Calu3 (cell line): ENCODE measurements around the gene CEP76. TPM values are rescaled to one million over a fixed set of nuclear protein-coding genes. Genes with fewer than 3 reads are reported as not detected.
A peak's percentile ranks its signal among the peaks of the same experiment; 100 is the strongest.

Experiments used
- BruUV-seq: library from RNA; stranded (reverse); fragments of 400-500 nt; replicated peaks from 2 replicates; lab custom pipeline; 2021; lab: Mats Ljungman, UMichigan
- CTCF ChIA-PET: fragments of 300-600 bp; sonication (Branson Sonifier 250); formaldehyde crosslinking; loops from one replicate; lab custom pipeline; 2022; ENCODE audit warnings: antibody characterized with exemption; lab: Charles Lee
- DNase-seq: peaks from one replicate; pipeline ENCODE4 v3.0.0; 2022
- H3K27ac Mint-ChIP-seq: one replicate; pipeline ENCODE4 v1.8.0; 2022; ENCODE audit warnings: mixed read lengths; ENCODE audit not compliant: unreplicated experiment
- H3K27me3 Mint-ChIP-seq: one replicate; pipeline ENCODE4 v1.8.0; 2022; ENCODE audit warnings: mixed read lengths; ENCODE audit not compliant: unreplicated experiment
- H3K36me3 Mint-ChIP-seq: one replicate; pipeline ENCODE4 v1.8.0; 2022; ENCODE audit warnings: mild to moderate bottlenecking, moderate library complexity, mixed read lengths; ENCODE audit not compliant: insufficient read depth, unreplicated experiment
- H3K4me1 Mint-ChIP-seq: one replicate; pipeline ENCODE4 v1.8.0; 2022; ENCODE audit warnings: mild to moderate bottlenecking, low read depth, mixed read lengths; ENCODE audit not compliant: unreplicated experiment
- H3K4me3 Mint-ChIP-seq: one replicate; pipeline ENCODE4 v1.8.0; 2022; ENCODE audit warnings: mild to moderate bottlenecking, low read depth, moderate library complexity, mixed read lengths; ENCODE audit not compliant: unreplicated experiment
- H3K9me3 Mint-ChIP-seq: one replicate; pipeline ENCODE4 v1.8.0; 2022; ENCODE audit warnings: low read depth, mixed read lengths; ENCODE audit not compliant: unreplicated experiment
- intact Hi-C: fragments of 100-400 bp; cut with micrococcal nuclease; formaldehyde crosslinking; loops from one replicate; pipeline ENCODE4 v1.10.0; 2022; ENCODE audit not compliant: unreplicated experiment
- total RNA-seq: library from RNA; stranded (reverse); gene quantifications from 2 replicates; pipeline ENCODE4 v1.2.3, GENCODE V29; 2022
- TF ChIP-seq, protein P1 (sequence below): fragments of 200-600 bp; IDR thresholded peaks from one replicate; pipeline ENCODE4 v1.8.0; 2022; ENCODE audit warnings: antibody characterized with exemption; ENCODE audit not compliant: unreplicated experiment

CEP76 gene
- total RNA-seq, 1 experiment from 2014 or later = 12.7 TPM

GRCh38 chr18:12640881-12641200 is 61.7 kb downstream of the CEP76 start:
- intact Hi-C loops = no loop called here
- peak overlapping the region; percentile 5 for H3K4me3 Mint-ChIP-seq
- BruUV-seq = no TSS peak
- H3K9me3 Mint-ChIP-seq = no peaks in the 10 kb centered on the region
- no peaks in the 10 kb centered on the region for H3K27me3 Mint-ChIP-seq
- peak overlapping the region; percentile 9 for H3K27ac Mint-ChIP-seq
- CTCF ChIA-PET = interaction anchor here (0.5 kb wide), 1 partner anchor 194 kb away, joined by 3 read pairs; no protein-coding TSS in a partner anchor
- no peak for DNase-seq
- peaks cover 14% of the 10 kb centered on the region for H3K36me3 Mint-ChIP-seq
- TF ChIP-seq, protein P1, sequence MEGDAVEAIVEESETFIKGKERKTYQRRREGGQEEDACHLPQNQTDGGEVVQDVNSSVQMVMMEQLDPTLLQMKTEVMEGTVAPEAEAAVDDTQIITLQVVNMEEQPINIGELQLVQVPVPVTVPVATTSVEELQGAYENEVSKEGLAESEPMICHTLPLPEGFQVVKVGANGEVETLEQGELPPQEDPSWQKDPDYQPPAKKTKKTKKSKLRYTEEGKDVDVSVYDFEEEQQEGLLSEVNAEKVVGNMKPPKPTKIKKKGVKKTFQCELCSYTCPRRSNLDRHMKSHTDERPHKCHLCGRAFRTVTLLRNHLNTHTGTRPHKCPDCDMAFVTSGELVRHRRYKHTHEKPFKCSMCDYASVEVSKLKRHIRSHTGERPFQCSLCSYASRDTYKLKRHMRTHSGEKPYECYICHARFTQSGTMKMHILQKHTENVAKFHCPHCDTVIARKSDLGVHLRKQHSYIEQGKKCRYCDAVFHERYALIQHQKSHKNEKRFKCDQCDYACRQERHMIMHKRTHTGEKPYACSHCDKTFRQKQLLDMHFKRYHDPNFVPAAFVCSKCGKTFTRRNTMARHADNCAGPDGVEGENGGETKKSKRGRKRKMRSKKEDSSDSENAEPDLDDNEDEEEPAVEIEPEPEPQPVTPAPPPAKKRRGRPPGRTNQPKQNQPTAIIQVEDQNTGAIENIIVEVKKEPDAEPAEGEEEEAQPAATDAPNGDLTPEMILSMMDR = no peak
- peaks cover 64% of the 10 kb centered on the region for H3K4me1 Mint-ChIP-seq

DNA sequence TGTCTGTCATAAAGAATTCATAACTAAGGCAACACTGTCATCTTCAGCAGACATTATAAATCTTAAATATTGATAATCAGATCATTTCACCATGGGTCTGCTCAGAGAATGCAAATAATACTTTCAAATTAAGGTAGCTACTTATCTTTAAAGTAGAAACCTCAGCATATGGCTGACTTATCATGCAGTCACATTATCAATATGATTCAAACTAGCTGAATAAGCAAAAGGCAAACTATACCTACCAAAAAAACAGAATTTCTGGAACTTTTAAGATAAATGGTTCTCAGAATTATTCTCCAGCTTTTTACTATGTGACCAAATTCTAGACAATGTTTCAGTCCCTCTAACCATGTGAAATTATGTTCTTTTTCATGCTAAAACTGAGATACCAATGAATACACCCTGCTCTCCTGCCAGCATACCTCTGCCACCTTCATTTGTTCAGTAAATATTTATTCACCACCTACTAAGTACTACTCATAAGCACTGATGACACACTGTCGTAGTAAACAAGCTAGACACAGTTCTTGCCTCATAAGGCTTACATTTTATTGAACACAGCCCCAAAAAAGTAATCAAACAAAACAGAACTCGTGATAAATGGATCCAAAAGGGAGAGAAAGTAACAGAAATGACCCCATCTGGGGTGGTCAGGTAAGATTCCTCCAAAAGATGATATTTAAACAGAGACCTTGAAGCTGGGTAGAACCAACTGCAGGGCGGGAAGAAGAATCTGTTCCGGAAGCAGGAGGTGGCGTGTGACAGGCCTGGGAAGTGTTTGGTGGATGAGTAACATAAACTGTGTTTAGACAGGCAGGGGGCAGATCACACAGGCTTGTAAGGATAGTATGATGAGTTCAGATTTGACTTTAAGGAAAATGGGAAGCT is 62.3 kb downstream of the CEP76 start:
- intact Hi-C loops = no loop called here
- Mint-ChIP-seq H3K4me1 (peaks cover 58% of the 10 kb centered on the region), H3K9me3 (no peaks in the 10 kb centered on the region), H3K27ac (peak overlapping the region; percentile 9), H3K4me3 (peak overlapping the region; percentile 5), H3K36me3 (peaks cover 9% of the 10 kb centered on the region), H3K27me3 (no peaks in the 10 kb centered on the region)
- DNase-seq = no peak
- TF ChIP-seq, protein P1 = no peak
- CTCF ChIA-PET = interaction anchor here (0.5 kb wide), 1 partner anchor 193 kb away, joined by 3 read pairs; no protein-coding TSS in a partner anchor
- BruUV-seq = no TSS peak

GRCh38 chr18:12638644-12639124 is 63.8 kb downstream of the CEP76 start:
- peak overlapping the region; percentile 60 for H3K27ac Mint-ChIP-seq
- intact Hi-C loops = no loop called here
- H3K9me3 Mint-ChIP-seq = no peaks in the 10 kb centered on the region

GRCh38 chr18:12637901-12638643 is 64.5 kb downstream of the CEP76 start:
- Mint-ChIP-seq H3K4me1 (peaks cover 44% of the 10 kb centered on the region), H3K27me3 (no peaks in the 10 kb centered on the region), H3K36me3 (peaks cover 18% of the 10 kb centered on the region), H3K4me3 (no peak overlapping the region), H3K27ac (peak overlapping the region; percentile 60), H3K9me3 (no peaks in the 10 kb centered on the region)
- CTCF ChIA-PET = interaction anchor here (0.6 to 1.6 kb wide), 3 partner anchors 9 to 98 kb away, joined by 3 to 5 read pairs (median 4); no protein-coding TSS in a partner anchor
- intact Hi-C loops = no loop called here
- BruUV-seq = no TSS peak
- DNase-seq = no peak
- TF ChIP-seq, protein P1 = no peak

More at GRCh38 chr18:12638644-12639124, 63.8 kb downstream of the CEP76 start:
- TF ChIP-seq, protein P1 = no peak
- Mint-ChIP-seq H3K36me3 (peaks cover 18% of the 10 kb centered on the region), H3K4me3 (no peak overlapping the region), H3K27me3 (no peaks in the 10 kb centered on the region), H3K4me1 (peaks cover 50% of the 10 kb centered on the region)
- DNase-seq = no peak
- BruUV-seq = no TSS peak
- CTCF ChIA-PET = interaction anchor here (1.5 to 1.6 kb wide), 2 partner anchors 9 to 98 kb away, joined by 3 to 5 read pairs; no protein-coding TSS in a partner anchor
